ENCODE measurements around the gene ADGRL1. TPM values are rescaled to one million over a fixed set of nuclear protein-coding genes. Genes with fewer than 3 reads are reported as not detected.

Gene ADGRL1
- total RNA-seq, 1 donor from 2014 or later: 3.3 TPM

- no peak for DNase-seq (ENCODE audit: low read depth)
- no peak for TF ChIP-seq CTCF (conservative IDR thresholded peaks at IDR 0.05; ENCODE audit: low read depth, low read length)
Observed at GRCh38 chr19:14142262-14143190, 63.4 kb downstream of the ADGRL1 start.

GRCh38 chr19:14141041-14141440 is 64.9 kb downstream of the ADGRL1 start:
- DNase-seq (ENCODE audit: low read depth): no peak
- H3K4me3 ChIP-seq (ENCODE audit: low read depth, low read length): no peak overlapping the region
- TF ChIP-seq CTCF (conservative IDR thresholded peaks at IDR 0.05; ENCODE audit: low read depth, low read length): no peak

More at GRCh38 chr19:14142262-14143190, 63.4 kb downstream of the ADGRL1 start:
- no peak overlapping the region for H3K4me3 ChIP-seq (ENCODE audit: low read depth, low read length)

- no peak overlapping the region for H3K4me3 ChIP-seq (ENCODE audit: low read depth, low read length)
- DNase-seq (ENCODE audit: low read depth): no peak
- no peak for TF ChIP-seq CTCF (conservative IDR thresholded peaks at IDR 0.05; ENCODE audit: low read depth, low read length)
Observed at GRCh38 chr19:14139944-14140343, 66.0 kb downstream of the ADGRL1 start.

- DNase-seq (ENCODE audit: low read depth): no peak
- no peak overlapping the region for H3K4me3 ChIP-seq (ENCODE audit: low read depth, low read length)
- TF ChIP-seq CTCF (conservative IDR thresholded peaks at IDR 0.05; ENCODE audit: low read depth, low read length): no peak
Observed at GRCh38 chr19:14138576-14139265, 67.2 kb downstream of the ADGRL1 start.

DNA sequence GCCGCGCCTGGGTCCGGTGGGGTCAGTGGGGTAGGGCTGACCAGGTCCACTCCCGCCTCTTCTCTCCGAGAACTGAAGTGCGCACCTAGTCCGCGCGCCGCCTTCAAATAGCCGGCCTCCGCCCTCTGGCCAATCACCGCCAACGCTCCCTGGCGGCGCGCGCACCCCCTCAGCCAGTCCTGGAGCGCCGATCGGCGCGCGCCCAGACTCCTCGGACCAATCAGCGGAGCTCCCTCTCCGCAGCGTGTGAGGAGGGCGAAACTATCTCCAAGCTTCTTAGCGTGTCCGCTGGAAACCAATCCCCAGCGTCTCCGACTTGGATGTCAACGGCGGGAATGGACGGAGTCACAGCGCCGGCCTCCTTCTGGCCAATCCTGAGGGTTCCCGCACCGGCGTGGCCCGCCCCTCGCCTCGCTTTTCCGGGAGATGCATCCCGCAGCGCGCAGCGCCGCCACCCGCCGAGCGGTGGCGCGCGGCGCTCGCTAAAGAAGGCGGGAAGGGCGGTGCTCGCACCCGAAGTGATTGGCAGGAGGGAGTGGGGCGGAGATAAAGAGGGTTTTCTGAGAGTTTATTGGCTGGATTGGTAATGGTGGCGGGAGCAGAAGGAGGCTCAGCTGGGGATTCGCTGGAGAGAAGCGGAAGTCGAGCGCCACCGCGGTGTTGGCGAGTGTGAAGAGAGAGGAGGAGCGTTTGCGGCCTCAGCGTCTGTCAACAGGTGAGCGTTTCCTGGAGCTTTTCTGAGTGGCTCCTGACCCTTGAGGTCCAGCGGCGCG is 69.3 kb downstream of the ADGRL1 start, which contains the start of gene ASF1B:
TSS of gene ASF1B (minus strand) at position 81 of the 773 bp plus-strand sequence. CDS start 133 bp downstream, outside the sequence.
- H3K4me3 ChIP-seq (ENCODE audit: low read depth, low read length): peak within 1 kb of the TSS; percentile 85
- TF ChIP-seq CTCF (conservative IDR thresholded peaks at IDR 0.05; ENCODE audit: low read depth, low read length): peak; percentile 71

DNA sequence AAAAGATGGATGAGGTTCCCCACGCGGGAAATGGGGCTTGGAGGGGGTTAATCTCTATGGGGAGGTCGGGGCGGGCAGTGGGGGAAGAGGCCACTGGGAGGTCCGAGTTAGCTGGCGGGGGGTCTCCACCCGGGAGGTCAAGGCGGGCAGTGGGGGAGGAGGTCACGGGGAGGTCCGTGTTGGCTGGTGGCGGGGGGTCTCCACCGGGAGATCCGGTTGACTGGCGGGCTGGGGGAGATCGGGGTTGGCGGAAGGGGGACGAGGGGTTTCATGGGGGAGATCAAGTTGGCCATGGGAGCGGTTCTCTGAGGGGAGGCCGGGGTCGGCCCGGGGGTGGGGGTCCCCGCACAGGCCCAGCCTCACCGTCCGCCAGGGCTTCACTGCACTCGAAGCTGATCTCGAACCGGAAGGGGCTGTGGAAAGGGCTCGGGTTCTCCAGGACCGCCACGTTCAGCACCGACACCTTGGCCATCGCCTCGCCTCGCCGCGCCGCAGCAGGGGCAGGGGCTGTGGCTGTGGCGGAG is 69.9 kb downstream of the ADGRL1 start:
- DNase-seq (ENCODE audit: low read depth): no peak
- TF ChIP-seq CTCF (conservative IDR thresholded peaks at IDR 0.05; ENCODE audit: low read depth, low read length): no peak
- H3K4me3 ChIP-seq (ENCODE audit: low read depth, low read length): peak overlapping the region; percentile 85

More for the DNA sequence above, 69.3 kb downstream of the ADGRL1 start, which contains the start of gene ASF1B:
- peak; percentile 97 for DNase-seq (ENCODE audit: low read depth)
